ENCODE results near the gene KIF3B.
"Not testable (repeated sequence)": the region's sequence is repeated elsewhere in the genome, so short reads cannot be mapped to it uniquely, and the experiment has no call there.

KIF3B gene

DNA sequence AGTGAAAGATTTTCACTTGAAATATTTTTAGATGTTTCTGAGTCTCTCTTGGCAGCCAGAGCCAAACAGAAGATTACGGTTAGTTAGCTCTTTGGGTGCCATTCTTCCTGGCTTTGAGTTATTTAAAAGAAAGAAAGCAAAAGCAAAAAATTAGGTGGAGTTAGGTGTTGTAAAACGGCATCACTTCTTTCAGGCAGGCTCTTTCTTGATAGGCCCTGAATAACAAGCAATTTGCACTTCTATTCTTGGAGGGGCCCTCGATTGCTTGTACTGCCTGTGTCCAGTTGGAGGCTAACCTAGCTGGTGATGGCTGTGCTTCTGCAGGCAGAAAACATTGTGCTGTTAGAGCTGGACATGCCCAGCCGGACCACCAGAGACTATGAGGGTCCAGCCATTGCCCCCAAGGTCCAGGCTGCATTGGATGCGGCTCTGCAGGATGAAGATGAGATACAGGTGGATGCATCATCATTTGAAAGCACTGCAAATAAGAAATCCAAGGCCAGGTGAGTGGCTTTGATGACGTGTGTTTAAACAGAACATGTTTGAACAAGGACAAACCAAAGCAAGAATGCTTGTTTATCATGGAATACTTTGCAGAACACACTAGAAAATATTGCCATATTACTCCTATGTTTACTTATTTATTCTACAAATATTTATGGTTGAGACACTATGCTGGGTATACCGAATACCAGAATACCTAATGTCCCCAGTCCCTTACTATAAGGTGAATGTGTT is 52.5 kb downstream of the KIF3B start:
- no peak for DNase-seq (ENCODE audit: low read depth in 2 of 2)

DNA sequence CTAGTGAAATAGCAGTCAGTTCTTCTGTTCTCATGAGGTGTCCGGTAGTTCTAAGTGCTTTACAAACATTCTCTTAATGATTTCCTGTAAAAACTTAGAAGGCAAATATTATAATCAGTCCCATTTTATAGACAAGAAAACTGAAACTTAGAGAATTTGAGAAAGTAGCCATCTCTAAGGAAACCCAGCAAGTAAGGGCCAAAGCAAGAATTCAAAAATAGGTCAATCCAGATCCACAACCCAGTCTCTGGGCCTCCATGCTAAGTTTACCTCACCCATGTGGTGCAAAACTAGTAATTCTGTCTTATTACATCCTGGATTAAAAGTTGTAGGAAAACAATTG is 53.1 kb downstream of the KIF3B start:
- no peak for DNase-seq (ENCODE audit: low read depth in 2 of 2)

DNA sequence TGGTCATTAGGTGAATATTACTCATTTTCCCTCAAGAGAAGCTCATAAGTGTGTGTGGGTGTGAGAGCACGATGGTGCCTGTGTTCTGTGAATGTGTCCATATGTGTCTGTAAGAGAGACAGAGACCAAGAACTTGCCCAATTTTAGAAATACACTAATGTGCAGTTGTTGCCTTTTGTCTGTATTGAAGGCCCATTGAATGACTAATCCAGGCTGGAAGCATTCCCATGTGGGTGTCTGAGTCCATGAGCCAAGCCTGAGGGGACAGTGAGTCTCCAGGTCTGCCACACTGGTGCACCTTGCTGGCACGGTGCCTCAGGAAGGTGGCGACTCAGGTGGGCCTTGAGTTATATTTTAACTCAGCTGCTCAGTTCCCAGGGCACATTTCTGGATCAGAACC is 55.2 kb downstream of the KIF3B start:
- no peak for DNase-seq (ENCODE audit: low read depth in 2 of 2)

DNA sequence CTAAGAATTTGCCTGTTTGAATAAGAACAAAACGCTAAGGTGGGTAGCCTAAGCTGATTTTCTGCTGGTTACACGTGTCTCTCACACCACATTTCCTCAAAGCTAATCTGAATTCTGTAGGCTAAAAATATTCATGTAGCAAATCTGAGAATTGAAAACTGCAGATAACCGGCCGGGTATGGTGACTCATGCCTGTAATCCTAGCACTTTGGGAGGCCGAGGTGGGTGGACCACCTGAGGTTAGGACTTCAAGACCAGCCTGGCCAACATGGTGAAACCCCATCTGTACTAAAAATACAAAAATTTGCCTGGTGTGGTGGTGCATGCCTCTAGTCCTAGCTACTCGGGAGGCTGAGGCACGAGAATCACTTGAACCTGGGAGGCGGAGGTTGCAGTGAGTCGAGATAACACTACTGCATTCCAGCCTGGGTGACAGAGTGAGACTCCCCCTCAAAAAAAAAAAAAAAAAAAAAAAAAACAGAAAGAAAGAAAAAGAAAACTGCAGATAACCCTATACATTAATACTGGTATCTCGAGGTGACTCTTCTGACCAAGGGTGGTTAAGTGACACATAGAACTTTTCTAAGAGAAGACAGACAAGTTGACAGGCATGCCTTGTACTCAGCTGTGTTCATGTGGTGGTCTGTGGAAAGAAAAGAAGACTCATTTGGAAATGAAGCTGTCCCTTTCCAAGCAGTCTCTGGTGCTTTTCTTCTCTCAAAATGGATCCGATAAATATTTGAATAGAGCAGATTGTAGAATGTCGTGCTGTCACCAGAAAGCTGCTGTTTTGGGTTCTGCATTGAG is 55.9 kb downstream of the KIF3B start:
- no peak for DNase-seq (ENCODE audit: low read depth in 2 of 2)

DNA sequence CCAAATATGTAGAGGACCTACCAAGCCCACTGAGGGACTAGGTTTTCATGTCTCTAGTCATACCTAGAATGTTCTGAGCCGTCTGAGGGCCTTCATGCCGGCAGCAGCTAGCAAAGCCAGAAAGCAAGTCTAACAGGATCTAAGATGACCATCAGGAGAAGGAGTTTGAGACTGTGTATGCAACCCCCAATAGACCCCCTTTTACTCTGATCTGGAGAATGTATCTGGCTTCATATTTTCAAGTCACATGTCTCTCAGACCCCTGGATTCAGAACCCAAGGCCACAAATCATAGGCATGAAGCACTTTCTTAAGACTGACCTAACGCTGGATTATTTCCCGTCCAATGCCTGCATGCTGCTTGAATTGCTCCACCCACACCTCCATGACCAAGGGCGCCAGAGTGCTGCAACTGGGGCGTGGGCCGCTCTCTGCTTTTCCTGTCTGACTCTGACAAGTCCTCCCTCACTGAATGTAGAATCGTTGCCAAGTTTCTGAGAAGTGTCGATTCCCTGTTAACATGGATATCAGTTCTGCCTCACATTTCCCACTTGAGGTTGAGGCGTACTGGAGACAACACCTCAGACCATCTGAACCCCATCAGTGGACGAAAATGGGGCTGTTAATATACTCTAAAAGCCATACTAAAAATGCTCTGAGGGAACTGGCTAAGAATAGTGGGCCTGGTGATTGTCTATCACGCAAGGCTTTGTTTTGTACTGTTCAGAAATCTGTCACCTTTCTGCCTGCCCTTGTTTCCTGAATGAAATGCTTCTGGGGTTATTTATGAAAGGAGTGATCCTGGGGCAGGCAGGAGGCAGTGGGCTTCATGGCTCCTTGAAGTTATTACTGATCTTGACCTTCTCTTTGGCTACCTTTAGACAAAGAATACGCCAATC is 56.8 kb downstream of the KIF3B start:
- no peak for DNase-seq (ENCODE audit: low read depth in 2 of 2)

DNA sequence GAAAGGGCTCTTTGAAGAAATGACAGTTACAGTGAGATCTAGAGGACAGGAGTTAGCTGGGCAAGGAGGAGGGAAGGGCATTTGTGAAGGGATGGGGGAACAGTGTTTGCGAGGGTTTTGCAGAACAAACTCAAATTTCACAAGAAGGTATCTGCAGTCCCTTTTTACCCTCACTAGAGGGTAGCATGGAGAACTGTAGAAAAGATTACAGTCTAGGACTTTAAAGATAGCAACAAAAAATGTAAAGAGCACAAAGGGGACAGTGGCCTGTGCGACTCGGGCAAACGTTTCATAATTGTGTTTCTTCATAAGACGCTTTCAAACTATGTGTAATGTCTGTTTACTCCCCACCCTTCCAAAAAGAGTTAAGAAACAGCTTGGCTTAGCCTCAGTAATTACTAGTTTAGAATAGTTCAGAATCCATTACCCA is 59.5 kb downstream of the KIF3B start:
- DNase-seq (ENCODE audit: low read depth in 2 of 2), result no peak

DNA sequence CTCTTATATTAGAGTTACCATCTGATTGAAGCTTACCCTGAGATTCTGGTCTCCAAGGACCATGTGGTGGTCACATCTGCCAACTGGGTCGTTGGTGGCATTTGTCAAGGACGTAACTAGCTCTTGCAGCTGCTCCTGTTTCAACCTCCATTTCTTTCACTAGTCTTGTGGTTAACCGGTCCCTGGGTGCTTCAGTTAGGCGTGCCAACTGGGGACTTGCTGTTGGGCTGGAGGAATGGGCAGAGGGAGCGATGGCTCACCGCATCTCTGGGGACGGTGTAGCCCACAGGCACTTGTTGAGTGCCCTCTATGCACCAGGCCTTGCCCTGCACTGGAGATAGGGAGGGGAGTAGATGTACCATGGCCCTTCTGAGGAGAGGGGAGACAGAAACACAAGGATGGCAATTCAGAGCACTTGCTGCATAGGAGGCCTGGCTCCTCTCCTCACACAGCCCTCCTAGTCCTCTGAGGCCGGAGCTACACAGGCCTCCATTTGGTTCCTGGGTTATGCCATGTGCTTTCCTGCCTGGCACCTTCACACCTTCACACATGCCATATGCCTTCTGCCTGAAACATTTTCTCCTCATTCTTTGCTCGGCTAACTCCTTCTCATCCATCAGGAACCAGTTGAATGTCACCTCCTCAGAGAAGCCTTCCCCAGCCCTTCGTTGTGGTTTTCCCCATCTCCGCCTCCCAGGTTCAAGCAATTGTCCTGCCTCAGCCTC is 60.6 kb downstream of the KIF3B start:
- DNase-seq (ENCODE audit: low read depth in 2 of 2), result no peak

DNA sequence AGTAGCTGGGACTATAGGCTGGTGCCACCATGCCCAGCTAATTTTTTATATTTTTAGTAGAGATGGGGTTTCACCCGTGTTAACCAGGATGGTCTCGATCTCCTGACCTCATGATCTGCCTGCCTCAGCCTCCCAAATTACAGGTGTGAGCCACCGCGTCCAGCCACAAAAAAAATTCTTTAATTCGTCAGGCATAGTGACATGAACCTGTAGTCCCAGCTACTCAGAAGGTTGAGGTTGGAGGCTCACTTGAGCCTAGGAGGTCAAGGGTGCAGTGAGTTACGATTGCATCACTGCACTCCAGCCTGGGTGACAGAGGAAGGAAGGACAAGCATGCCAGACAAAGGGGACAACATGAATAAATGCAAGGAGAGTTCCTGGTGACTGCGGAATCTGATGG is 61.2 kb downstream of the KIF3B start:
- DNase-seq (ENCODE audit: low read depth in 2 of 2), result no peak

DNA sequence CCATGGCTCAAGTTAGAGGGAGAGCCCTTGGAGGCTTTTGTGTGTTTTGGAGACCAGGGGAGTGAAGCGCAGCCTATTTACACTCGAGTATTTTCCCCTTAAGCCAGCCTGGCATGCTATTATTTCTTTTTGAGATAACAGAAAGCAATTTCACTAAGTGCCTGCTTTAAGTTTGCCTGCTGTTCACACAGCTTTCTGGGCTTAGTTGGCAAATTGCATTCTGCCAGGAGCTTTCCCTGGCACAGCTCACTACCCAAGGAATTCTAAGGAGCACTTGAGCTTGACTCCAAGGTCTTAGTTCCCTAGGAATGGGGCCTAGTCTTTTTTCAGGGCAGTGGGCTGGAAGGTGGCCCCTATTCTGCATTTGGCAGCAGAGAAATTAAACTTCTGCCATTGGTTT is 61.7 kb downstream of the KIF3B start:
- DNase-seq (ENCODE audit: low read depth in 2 of 2), result no peak

DNA sequence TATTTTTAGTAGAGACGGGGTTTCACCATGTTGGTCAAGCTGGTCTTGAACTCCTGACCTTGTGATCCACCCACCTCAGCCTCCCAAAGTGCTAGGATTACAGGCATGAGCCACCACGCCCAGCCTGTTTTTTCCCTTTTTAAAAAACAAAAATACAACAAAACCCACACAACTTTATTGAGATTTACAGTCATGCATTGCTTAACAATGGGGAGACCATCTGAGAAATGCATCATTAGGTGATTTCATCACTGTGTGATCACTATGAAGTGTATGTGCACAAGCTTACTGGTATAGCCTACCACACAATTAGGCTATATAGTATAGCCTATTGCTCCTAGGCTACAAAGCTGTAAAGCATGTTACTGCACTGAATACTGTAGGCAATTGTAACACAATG is 63.6 kb downstream of the KIF3B start:
- not testable (repeated sequence) for DNase-seq (ENCODE audit: low read depth in 2 of 2)

DNA sequence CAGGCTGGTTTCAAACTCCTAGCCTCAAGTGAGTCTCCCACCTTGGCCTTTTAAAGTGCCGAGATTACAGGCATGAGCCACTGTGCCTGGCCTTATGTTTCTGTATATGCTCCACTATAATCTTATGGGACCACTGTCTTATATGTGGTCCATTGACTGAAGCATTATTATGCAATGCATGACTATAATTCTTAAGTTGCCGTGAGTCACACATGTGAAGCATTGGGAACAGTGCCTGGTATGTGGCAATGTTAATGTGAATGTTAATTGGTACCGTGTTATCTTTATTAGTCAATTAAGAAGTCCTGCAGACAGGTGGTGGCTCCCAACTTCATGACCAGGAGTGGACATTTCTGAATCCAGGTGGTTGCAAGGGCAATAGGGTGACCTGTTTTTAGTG is 66.0 kb downstream of the KIF3B start:
- peak; percentile 53 to 56 for DNase-seq (ENCODE audit: low read depth in 2 of 2)

DNA sequence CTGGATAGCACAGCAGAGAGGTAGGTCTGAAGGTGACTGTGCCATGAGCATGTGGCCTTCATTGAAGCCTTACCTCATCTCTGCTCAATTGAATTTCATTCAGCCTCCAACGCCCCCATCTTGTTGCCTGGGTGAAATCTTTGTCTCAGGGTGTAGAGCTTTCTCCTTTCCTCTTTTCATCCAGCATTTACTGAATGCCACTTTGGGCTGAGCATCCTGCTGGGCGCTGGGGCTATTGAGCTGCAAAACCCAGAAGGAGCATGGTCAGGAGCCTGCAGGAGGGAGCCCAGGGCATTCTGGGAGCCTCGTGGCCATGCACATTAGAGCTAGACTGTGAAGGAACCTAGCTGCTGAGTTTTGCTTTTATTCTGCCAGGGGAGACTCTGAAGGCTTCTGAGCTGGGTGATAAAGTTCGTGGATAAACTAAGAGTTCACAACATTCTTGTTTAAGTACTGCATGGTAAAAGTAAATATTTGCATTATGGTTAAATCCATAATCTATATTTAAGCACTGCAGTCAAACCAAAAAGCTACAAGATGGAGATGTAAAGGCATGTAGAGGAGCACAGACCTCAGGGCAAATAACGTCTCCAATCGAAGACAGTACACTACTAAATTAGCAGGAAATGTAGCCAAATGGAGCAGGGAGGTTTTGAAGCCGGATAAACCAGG is 67.5 kb downstream of the KIF3B start:
- no peak for DNase-seq (ENCODE audit: low read depth in 2 of 2)

DNA sequence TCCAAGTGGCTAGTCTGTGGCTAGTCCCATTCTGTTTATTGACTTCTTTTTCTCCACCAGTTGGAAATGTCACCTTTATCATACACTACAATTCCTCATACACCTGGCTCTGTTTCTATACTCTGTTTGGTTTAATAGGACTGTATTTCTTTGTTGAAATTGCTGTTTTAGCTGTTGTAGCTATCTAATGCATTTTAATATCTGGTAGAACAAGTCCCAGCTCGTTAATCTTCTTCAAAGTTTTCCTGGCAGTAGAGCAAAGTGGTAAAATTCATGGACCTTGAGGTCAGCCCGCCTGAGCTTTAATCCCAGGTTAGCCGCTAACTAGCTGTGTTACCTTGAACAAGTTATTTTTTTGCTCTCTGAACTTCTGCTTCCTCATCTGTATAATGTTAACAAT is 70.8 kb downstream of the KIF3B start:
- DNase-seq (ENCODE audit: low read depth in 2 of 2), result no peak

DNA sequence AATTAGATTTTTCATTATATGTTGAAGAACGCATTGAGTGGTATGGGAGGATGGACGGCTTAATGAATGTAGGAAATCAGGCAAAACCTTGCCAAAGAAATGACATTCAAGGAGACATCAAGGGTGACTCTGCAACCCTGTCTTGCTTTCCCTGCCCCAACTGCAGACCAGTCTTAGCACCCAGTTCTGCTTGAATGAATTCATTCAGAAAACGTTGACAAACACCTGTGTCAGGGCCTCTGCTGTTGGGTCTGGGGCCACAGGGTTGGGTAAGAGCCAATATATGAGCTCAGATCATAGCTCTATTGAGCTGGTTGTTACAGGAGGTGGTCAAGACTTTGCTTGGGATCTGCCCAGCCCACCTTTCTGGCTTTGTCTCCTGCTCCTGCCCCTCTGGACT is 73.0 kb downstream of the KIF3B start:
- no peak for DNase-seq (ENCODE audit: low read depth in 2 of 2)

DNA sequence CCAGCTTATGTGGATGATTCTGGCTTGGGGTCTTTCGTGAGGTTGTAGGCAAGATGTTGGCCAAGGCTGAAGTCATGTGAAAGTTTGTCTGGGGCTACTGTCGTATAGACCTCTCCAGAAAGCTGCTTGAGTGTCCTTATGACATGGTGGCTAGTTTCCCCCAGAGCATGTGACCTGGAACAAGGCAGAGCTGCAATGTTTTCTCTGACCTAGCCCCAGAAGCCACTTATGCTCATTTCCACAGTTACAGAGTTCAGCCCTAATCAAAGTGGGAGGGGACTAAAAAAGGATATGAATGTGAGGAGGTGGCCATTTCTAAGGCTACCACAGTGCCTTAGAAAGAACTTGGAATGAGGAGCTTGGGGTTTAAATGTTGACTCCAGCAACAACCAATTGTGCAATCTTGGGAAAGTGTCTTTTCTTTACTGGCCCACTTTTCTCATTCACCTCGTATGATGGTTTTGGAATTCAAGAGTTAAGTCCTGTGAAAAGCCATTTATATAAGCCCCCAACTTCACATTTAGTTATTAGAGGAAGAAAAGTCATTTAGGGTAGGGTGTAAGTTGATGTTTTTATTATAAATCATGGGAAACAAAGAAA is 74.8 kb downstream of the KIF3B start:
- DNase-seq (ENCODE audit: low read depth in 2 of 2), result no peak

DNA sequence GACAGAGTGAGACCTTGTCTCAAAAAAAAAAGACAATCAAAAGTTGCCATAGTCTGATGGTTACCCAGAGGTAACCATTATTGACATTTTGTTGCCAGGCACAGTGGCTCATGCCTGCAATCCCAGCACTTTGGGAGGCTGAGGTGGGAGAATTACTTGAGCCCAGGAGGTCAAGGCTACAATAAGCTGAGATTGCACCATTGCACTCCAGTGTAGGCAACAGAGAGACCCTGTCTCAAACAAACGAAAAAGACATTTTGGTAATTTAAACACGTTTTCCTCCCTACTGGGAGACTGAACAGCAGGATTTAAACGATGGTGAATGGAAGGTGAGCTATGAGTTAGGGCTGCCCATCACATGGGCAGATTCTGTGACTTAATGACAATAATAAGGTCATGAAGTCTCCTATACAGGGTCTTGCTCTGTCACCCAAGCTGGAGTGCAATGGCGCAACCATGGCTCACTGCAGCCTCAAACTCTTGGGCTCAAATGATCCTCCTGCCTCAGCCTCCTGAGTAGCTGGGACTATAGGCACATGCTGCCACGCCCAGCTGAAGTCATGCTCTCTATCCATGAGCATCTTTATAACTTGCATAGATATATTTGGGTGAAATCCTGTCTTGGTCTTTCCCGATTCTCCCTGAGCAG is 76.5 kb downstream of the KIF3B start:
- no peak for DNase-seq (ENCODE audit: low read depth in 2 of 2)

DNA sequence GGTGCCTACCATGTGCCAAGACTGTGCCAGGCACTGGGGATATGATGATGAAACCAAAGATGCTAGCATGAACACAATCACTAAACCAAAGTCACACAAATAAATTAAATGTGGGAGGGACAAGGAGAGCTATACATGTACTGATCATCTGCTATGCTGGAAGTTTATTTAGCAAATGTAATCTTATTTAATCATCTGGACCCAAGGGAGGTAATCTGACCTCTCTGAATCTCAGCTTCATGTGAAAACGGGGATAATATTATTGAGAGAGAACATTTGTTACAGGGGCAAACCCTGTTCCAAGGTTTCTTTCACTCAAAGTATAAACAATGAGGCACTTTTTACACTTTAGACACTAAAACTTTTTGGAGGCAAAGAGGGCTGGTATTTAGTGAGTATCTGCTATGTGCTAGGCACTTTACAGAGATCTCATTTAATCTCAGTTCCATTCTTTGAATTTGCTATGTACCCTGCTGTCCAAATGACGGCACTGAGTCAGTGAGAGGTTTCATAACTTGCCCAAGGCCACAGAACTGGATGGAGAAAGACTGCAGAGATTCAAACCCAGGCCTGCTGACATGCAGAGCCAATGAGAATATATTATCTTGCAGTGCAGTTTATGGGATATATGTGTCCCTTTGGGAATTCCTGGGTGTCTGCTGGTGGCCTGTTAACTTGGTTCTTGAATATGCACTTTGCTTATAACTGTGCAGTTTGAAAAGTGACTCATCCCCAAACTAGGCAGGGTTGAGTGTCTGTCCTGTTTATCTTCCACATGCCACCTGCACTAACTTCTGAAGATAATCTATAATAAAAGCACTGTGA is 77.4 kb downstream of the KIF3B start:
- DNase-seq (ENCODE audit: low read depth in 2 of 2), result peak in 1 of 2 experiments; percentile 17

DNA sequence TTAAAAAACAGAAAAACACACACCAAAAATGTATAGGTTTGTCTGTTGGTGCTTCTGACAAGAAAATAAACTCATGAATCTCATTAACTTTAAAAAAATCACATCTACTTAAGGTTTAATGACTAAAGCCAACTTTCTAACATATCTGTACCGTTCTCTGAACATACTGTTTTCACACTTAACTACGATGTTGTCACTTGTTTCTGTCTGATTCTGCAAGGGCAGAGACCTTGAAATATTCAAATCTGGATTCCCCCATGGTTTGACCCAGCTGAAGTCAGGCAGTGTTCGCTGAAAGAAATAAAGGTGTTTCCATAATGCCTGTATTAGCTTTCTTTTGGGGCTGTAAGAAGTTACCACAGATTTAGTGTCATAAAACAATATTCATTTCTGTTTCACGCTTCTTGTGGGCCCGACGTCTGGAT is 78.0 kb downstream of the KIF3B start:
- no peak for DNase-seq (ENCODE audit: low read depth in 2 of 2)

DNA sequence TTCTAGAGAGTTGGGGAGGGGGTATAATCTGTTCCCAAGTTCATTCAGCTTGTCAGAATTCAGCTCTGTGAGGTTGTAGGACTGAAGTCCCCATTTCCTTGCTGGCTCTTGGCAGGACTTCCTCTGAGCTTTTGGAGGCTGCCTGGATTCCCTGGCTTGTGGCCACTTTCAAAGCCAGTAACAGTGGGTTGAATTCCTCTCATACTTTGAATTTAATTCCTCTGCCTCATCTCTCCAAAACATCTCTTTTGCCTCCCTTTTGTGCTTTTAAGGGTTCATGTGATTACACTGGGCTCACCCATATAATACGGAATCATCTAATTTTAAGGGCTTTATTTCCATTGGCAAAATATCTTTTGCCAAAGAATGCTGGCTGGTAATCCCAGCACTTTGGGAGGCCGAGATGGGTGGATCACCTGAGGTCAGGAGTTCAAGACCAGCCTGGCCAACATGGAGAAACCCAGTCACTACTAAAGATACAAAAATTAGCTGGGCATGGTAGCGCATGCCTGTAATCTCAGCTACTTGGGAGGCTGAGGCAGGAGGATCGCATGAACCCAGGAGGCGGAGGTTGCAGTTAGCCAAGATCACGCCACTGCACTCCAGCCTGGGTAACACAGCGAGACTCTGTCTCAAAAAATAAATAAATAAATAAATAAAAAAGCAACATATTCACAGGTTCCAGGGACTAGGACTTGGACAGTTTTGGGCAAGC is 78.6 kb downstream of the KIF3B start:
- peak; percentile 56 to 62 for DNase-seq (ENCODE audit: low read depth in 2 of 2)

Data from fibroblast of skin of left biceps (primary cell).